HPDE6-E6E7 (cell line): ENCODE measurements around the gene IL3RA.

Source experiments
- DNase-seq: peaks from one replicate; pipeline ENCODE4 v3.0.0; 2011; ENCODE audit warnings: missing footprints; ENCODE audit errors: extremely low spot score

Gene IL3RA

GRCh38 chrX:1384658-1385252 lies 48.2 kb downstream of the IL3RA start:
- no peak for DNase-seq

DNA sequence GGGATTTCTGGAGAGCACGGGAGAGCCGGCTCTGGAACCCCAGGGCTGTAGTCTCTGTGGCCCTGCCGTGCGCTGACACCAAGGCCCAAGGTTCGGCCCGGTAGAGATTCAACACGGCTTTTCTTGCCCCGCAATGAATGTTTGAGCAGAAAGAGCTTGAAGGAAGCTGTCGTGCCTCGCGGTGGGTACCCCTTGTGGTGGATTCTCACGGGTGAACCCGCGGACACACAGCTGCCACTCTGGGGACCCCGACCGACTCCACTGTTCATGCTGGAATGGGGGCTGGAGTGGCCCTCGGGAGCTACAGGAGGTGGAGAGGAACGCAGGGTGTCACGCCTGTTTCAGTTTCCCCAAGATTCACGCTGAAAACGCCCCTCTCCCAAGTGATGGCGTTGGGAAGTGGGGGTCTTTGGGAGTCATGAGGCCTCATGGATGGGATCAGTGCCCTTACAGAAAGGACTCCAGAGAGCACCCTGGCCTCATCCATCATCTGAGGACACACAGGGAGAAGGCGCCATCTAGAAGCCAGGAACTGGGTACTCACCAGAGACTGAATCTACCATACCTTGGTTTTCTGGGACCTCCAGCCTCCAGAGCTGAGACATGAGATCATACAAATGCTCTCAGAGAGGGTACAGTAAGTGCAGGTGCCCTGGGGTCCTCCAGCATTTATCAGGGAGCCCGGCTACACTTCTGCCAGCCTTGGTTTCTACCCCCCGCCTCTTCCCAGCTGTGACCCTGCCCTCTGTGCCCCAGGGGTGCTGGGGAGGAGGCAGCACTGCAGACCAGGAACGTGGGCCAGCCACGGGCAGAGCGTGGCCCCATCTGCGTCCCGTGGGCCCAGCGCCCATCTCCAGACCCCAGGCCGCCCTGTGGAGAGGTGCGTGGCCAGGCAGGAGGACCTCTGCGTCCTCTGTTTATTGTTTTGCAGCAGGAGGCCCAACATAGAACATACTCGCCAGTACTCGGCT lies 49.0 kb downstream of the IL3RA start:
- DNase-seq, result no peak

DNA sequence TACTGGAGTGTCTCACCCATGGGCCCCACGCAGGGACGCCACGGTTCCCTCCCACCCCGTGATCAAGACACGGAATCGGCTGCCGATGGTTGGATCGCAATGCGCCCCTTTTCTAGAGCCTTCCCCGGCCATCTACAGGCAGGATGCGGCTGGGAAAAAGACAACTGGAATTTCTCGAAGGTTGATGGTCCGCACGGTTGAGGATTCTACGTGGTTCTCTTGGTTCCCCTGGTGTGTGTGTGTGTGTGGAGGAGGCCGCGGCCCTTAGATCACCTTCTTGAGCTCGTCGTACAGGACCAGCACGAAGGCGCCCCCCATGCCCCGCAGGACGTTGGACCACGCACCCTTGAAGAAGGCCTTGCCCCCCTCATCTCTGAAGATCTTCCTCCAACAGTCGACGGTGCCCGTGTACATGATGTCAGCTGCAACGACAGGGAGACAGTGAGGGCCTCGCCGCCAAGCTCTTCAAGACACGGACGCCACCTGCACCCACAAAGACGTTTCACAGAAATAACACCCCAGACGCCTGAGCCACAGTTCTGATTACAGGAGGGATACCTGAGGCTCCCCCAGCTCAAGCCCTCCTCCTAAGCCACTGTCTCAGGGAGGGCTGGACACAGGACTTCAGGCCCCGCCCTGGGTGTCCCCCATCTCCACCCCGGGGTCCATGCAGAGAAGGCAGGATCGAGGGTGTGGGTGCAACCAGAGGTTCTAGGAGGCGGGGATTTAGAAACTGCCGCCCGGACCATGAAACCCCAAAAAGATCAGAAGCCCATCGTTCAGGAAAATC lies 49.9 kb downstream of the IL3RA start:
- no peak for DNase-seq

GRCh38 chrX:1387141-1387776 lies 50.7 kb downstream of the IL3RA start:
- no peak for DNase-seq

GRCh38 chrX:1388651-1389050 lies 52.1 kb downstream of the IL3RA start:
- no peak for DNase-seq

DNA sequence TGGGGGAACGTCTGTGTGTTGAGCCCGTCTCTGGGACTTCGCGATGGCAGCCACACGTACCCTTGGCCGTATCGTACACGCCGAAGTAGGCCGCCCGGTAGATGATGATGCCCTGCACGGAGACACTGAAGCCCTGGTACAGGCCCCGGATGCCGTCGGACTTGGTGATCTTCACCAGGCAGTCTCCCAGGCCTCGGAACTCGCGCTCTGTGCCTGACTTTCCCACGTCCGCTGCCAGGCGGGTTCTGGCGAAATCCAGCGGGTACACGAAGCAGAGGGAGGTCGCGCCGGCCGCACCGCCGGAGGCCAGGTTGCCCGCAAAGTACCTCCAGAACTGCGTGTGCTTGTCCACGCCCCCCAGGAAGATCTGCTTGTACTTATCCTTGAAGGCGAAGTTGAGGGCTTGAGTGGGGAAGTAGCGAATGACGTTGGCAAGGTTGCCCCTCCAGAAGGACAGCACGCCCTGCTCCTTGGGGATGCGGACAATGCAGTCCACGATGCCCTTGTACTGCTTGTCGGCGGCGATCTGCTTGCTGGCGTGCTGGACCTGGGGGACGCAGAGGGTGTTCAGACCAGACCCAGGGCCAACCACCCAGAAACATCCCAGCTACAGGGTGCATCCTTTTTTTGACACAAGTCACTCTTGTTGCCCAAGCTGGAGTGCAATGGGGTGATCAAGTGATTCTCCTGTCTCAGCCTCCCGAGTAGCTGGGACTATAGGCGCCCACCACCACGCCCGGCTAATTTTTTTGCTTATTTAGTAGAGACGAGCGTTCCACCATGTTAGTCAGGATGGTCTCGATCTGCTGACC lies 52.8 kb downstream of the IL3RA start:
- DNase-seq, result no peak

DNA sequence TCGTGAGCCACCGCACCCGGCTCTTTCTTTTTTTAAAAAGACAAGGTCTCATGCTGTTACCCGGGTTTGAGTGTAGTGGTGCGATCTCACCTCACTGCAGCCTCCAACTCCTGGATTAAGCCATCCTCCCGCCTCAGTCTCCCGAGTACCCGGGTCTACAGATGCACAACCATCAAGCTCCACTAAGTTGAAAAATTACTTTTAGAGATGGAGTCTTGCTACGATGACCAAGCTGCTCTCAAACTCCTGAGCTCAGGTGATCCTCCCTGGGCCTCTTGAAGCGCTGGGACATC lies 53.4 kb downstream of the IL3RA start:
- no peak for DNase-seq

- DNase-seq, result no peak
Measured at GRCh38 chrX:1390621-1391369, 54.2 kb downstream of the IL3RA start.

GRCh38 chrX:1391370-1391706 lies 54.8 kb downstream of the IL3RA start:
- peak; percentile 74 for DNase-seq

DNA sequence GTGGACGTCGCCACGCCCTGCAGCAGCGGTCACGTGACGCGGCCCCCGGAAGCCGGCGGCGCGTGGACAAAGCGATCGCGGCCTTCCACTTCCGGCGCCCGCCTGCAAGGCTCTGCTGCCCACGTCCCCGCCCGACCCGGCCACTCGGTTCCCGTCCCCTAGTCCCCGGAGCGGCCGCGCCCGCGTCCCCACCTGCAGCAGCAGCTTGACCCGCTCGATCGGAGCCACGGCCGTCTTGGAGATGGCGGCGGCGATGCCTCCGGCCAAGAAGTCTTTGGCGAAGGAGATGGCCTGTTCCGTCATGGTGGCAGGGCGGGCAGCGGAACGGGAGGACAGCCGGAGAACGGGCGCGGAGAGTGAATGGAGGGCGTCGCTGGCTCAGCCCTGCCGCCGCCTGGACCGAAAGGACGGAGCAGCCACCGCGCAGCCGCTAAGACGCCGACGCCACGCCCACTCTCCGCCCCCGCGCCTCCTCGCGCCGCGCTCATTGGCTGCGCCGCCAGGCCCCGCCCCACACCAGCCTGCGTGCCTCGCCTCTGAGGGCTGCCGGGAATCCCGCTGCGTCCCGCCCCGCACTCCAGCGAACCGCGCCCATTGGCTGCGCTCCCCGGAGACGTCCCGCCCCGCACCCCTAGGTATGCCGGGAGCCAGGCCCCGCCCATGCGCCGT lies 55.3 kb downstream of the IL3RA start, which contains the start of gene SLC25A6:
Gene SLC25A6, minus strand, starts transcription at position 407 of the 669 bp plus-strand sequence. Its CDS starts 104 bp downstream, at position 303.
- DNase-seq, result peak; percentile 95

GRCh38 chrX:1392376-1393068 lies 55.9 kb downstream of the IL3RA start:
- DNase-seq, result peak; percentile 51

DNA sequence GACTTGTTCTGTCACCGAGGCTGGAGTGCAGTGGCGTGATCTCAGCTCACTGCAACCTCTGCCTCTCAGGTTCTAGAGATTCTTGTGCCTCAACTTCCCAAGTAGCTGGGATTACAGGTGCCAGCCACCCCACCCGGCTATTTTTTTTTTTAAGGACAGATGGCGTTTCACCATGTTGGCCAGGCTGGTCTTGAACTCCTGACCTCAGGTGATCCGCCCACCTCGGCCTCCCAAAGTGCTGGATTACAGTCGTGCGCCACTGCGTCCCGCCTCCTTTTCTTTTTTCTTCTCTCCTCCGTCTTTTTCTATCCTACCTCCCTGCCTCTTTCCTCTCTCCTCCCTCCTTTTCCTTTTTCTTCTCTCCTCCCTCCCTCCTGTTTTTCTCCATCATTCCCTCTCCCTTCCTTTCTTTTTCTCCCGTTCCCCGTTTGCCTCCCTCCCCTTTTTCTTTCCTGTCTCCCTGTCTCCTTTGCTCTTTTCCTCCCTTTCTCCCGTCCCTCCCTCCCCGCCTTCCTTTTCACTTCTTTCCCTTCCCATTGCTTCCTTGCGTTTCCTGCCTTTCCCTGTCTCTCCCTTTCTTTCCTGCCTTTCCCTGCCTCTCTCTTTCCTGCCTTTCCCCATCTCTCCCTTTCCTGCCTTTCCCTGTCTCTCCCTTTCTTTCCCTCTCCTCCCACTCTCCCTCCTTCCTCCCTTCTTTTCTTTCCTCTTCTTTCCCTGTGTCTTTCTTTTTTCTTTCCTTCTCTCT lies 57.5 kb downstream of the IL3RA start:
- no peak for DNase-seq

GRCh38 chrX:1394731-1395501 lies 58.3 kb downstream of the IL3RA start:
- DNase-seq, result no peak

DNA sequence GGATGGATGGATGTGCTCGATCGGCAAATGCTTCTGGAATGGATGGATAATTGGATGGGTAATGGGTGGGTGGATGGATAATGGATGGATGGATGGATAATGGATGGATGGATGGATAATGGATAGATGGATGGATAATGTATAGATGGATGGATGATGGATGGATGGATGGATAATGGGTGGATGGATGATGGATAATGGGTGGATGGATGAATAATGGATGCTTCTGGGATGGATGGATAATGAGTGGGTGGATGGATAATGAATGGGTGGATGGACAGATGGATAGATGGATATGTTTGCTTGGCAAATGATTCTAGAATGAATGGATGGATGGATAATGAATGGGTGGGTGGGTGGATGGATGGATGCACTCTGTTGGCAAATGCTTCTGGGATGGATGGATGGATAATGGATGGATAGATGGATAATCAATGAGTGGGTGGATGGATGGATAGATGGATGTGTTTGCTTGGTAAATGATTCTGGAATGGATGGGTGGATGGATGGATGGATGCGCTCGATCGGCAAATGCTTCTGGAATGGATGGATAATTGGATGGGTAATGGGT lies 59.1 kb downstream of the IL3RA start:
- DNase-seq, result no peak

DNA sequence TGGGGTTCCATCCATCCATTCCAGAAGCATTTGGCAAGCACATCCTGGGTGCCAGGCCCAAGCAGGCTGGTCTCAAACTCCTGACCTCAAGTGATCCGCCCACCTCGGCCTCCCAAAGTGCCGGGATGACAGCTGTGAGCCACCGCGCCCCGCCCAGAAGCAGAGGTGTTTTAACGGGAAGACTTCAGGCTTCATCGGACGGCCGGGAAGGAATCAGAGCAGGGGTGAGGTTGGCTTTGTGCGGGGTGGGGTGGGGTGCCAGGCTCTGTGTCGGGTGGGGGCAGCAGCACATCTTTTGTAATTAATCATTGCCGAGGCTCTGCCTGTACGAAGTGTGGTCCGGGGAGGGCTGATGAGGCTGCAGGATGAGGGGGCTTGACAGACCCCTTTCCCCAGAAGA lies 60.4 kb downstream of the IL3RA start:
- DNase-seq, result no peak

DNA sequence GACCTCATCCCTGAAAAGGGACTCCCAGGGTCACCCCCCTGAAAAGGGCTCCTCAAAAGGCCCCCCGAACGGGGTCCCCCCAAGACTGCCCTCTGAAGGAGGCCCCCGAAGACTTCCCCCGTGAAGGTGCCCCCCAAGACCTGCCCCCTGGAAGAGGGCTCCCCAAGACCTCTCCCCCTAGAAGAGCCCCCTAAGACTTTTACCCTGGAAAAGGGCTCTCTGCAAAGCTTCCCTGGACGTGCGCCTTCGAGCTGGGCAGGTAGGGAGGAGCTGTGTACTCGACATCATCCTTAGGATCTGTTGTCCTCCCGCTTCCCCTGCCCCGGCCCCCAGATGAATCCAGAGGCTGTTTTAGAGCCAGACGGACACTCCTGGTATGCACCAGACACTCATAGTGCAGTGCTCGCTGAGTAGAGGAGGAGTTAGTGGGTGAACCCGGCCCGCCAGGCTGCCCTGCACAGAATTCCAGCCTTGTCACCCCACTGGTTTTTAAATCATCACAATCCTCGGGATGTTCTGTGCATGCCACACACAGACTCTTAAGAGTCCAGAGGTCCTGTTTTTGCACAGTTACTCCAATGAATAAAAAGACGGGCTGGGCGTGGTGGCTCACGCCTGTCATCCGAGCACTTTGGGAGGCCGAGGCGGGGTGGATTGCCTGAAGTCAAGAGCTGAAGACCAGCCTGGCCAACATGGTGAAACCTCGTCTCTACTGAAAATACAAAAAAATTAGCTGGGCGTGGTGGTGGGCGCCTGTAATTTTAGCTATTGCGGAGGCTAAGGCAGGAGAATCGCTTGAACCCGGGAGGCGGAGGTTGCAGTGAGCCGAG lies 61.1 kb downstream of the IL3RA start:
- DNase-seq, result no peak
